ENCODE data around the gene HACD2.
"Not testable (repeated sequence)": the region's sequence is repeated elsewhere in the genome, so short reads cannot be mapped to it uniquely, and the experiment has no call there.

HACD2 gene

DNA sequence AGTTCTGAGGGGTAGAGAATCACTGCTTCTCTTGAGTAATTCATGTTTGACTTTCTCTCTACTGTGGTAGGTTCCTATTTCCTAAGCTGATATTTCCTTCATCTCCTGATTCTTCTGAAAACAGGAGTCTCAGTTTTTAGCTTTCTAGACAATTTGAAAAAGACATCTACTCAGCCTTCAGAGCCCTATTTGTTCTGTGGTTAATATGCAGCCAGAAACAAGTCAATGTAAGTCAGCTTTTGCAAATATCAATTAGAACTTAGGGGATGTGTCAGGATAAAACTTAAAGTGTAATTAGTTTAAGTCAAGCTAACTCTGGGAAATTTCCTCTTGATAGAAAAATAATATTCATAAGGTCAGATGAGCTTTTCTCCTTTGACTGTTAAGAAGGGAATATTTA is 21.7 kb upstream of the HACD2 start:
- Histone ChIP-seq H4K91ac (ENCODE audit: low read depth, low read length) (no peak overlapping the region), H2BK120ac (ENCODE audit: insufficient read depth, low read length, poor library complexity) (no peak overlapping the region), H2BK12ac (ENCODE audit: low read length) (no peak overlapping the region), H3K79me1 (ENCODE audit: low read length) (peaks cover 9% of the 10 kb centered on the region), H2AK5ac (ENCODE audit: low read length) (no peak overlapping the region), H3K9me3 (ENCODE audit: insufficient read depth, low read depth, low read length) (no peaks in the 10 kb centered on the region), H3K4me1 (ENCODE audit: control insufficient read depth in 1 of 2, insufficient read depth in 2 of 2, low read length in 2 of 2) (peaks cover 12 to 18% of the 10 kb centered on the region in 2 experiments), H3K27me3 (ENCODE audit: insufficient read depth, low read length) (no peaks in the 10 kb centered on the region), H3K36me3 (ENCODE audit: control insufficient read depth in 1 of 2, insufficient read depth in 2 of 2, low read length in 2 of 2) (peaks cover 0 to 3% of the 10 kb centered on the region in 2 experiments), H4K12ac (ENCODE audit: low read depth, low read length) (no peak overlapping the region), H2AFZ (ENCODE audit: insufficient read depth, low read length, poor library complexity) (no peak overlapping the region), H3K4ac (ENCODE audit: low read depth, low read length) (no peak overlapping the region), H4K8ac (ENCODE audit: low read depth, low read length) (no peak overlapping the region), H3K4me3 (ENCODE audit: low read depth, low read length) (no peak overlapping the region), H3K27ac (ENCODE audit: low read depth, low read length) (peak overlapping the region; percentile 72), H2BK5ac (ENCODE audit: low read depth, low read length, poor library complexity) (no peak overlapping the region), H3K18ac (ENCODE audit: low read length) (no peak overlapping the region), H3K4me2 (ENCODE audit: low read length) (no peak overlapping the region), H3K14ac (ENCODE audit: low read length) (no peak overlapping the region), H3K23ac (ENCODE audit: low read length) (no peak overlapping the region), H3K9ac (ENCODE audit: low read length) (no peak overlapping the region), H3K79me2 (ENCODE audit: control insufficient read depth, insufficient read depth, low read length, poor library complexity) (no peaks in the 10 kb centered on the region)
- DNase-seq = no peak

- H4K8ac ChIP-seq (ENCODE audit: low read depth, low read length) = peak overlapping the region; percentile 62
- peak overlapping the region; percentile 88 for H2BK120ac ChIP-seq (ENCODE audit: insufficient read depth, low read length, poor library complexity)
- H3K18ac ChIP-seq (ENCODE audit: low read length) = peak overlapping the region; percentile 39
- H3K36me3 ChIP-seq (ENCODE audit: control insufficient read depth in 1 of 2, insufficient read depth in 2 of 2, low read length in 2 of 2) = peaks cover 0 to 3% of the 10 kb centered on the region in 2 experiments
- peaks cover 9% of the 10 kb centered on the region for H3K79me1 ChIP-seq (ENCODE audit: low read length)
- H2AFZ ChIP-seq (ENCODE audit: insufficient read depth, low read length, poor library complexity) = no peak overlapping the region
- peak overlapping the region; percentile 88 for H4K91ac ChIP-seq (ENCODE audit: low read depth, low read length)
- H3K79me2 ChIP-seq (ENCODE audit: control insufficient read depth, insufficient read depth, low read length, poor library complexity) = no peaks in the 10 kb centered on the region
- no peak overlapping the region for H3K23ac ChIP-seq (ENCODE audit: low read length)
- H2BK12ac ChIP-seq (ENCODE audit: low read length) = peak overlapping the region; percentile 33
- no peak overlapping the region for H3K9ac ChIP-seq (ENCODE audit: low read length)
- peak; percentile 51 to 76 for DNase-seq
- no CpG with 5 or more reads among the region's 5 CpGs for WGBS (ENCODE audit: extremely low coverage, insufficient coverage, insufficient read length)
- no peak overlapping the region for H3K4me2 ChIP-seq (ENCODE audit: low read length)
- H3K27ac ChIP-seq (ENCODE audit: low read depth, low read length) = peak overlapping the region; percentile 96
- H3K9me3 ChIP-seq (ENCODE audit: insufficient read depth, low read depth, low read length) = no peaks in the 10 kb centered on the region
- peaks cover 12 to 18% of the 10 kb centered on the region in 2 experiments for H3K4me1 ChIP-seq (ENCODE audit: control insufficient read depth in 1 of 2, insufficient read depth in 2 of 2, low read length in 2 of 2)
- H4K12ac ChIP-seq (ENCODE audit: low read depth, low read length) = no peak overlapping the region
- H3K14ac ChIP-seq (ENCODE audit: low read length) = peak overlapping the region; percentile 71
- H3K4ac ChIP-seq (ENCODE audit: low read depth, low read length) = no peak overlapping the region
- no peak overlapping the region for H2AK5ac ChIP-seq (ENCODE audit: low read length)
- H3K4me3 ChIP-seq (ENCODE audit: low read depth, low read length) = no peak overlapping the region
- H2BK5ac ChIP-seq (ENCODE audit: low read depth, low read length, poor library complexity) = peak overlapping the region; percentile 87
- no peaks in the 10 kb centered on the region for H3K27me3 ChIP-seq (ENCODE audit: insufficient read depth, low read length)
Measured at GRCh38 chr3:123605789-123606234, 21.0 kb upstream of the HACD2 start.

DNA sequence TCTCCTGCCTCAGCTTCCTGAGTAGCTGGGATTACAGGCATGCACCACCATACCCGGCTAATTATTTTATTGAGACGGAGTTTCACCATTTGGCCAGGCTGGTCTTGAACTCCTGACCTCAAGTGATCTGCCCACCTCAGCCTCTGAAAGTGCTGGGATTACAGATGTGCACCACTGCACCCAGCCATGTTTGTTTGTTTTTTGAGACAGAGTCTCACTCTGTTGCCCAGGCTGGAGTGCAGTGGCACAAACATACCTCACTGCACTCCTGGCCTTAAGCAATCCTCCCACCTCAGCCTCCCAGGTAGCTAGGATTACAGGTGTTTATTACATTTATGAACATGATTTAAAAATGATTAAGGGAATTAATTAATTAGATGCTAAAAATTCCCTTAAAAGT is 18.3 kb upstream of the HACD2 start:
- H3K79me2 ChIP-seq (ENCODE audit: control insufficient read depth, insufficient read depth, low read length, poor library complexity); H3K27me3 ChIP-seq (ENCODE audit: insufficient read depth, low read length); H3K4ac ChIP-seq (ENCODE audit: low read depth, low read length); H3K36me3 ChIP-seq (ENCODE audit: control insufficient read depth in 1 of 2, insufficient read depth in 2 of 2, low read length in 2 of 2); H4K12ac ChIP-seq (ENCODE audit: low read depth, low read length); H2BK120ac ChIP-seq (ENCODE audit: insufficient read depth, low read length, poor library complexity); H3K9ac ChIP-seq (ENCODE audit: low read length); H2AFZ ChIP-seq (ENCODE audit: insufficient read depth, low read length, poor library complexity); H4K91ac ChIP-seq (ENCODE audit: low read depth, low read length); H2AK5ac ChIP-seq (ENCODE audit: low read length); H2BK5ac ChIP-seq (ENCODE audit: low read depth, low read length, poor library complexity); H3K4me3 ChIP-seq (ENCODE audit: low read depth, low read length); H3K14ac ChIP-seq (ENCODE audit: low read length); H3K9me3 ChIP-seq (ENCODE audit: insufficient read depth, low read depth, low read length); H3K18ac ChIP-seq (ENCODE audit: low read length); H3K27ac ChIP-seq (ENCODE audit: low read depth, low read length); H3K4me2 ChIP-seq (ENCODE audit: low read length); H4K8ac ChIP-seq (ENCODE audit: low read depth, low read length); DNase-seq; H3K79me1 ChIP-seq (ENCODE audit: low read length); H3K23ac ChIP-seq (ENCODE audit: low read length); H2BK12ac ChIP-seq (ENCODE audit: low read length): not testable (repeated sequence)
- no CpG with 5 or more reads among the region's 2 CpGs for WGBS (ENCODE audit: extremely low coverage, insufficient coverage, insufficient read length)
- peaks cover 9 to 13% of the 10 kb centered on the region in 2 experiments for H3K4me1 ChIP-seq (ENCODE audit: control insufficient read depth in 1 of 2, insufficient read depth in 2 of 2, low read length in 2 of 2)

DNA sequence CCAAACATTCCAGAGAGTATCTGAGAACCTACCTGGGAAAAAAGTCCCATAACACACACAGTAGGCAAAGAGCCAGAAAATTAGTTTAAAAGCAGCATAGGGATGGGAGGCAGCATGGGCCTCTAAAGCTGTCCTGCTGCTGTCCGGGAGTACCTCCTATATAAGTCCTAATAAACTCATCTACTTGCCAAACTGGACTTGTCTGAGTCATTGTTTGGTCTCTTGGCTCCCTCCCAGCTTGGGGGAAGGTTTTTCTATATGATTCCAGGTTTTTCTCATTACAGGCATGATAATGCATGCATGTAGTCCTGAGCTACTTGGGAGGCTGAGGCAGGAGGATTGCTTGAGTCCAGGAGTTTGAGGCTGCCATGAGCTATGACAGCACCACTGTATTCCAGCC is 17.5 kb upstream of the HACD2 start:
- H4K12ac ChIP-seq (ENCODE audit: low read depth, low read length) = no peak overlapping the region
- no peak overlapping the region for H2AK5ac ChIP-seq (ENCODE audit: low read length)
- no peak overlapping the region for H2BK120ac ChIP-seq (ENCODE audit: insufficient read depth, low read length, poor library complexity)
- no peak overlapping the region for H2BK5ac ChIP-seq (ENCODE audit: low read depth, low read length, poor library complexity)
- H4K8ac ChIP-seq (ENCODE audit: low read depth, low read length) = no peak overlapping the region
- no peak overlapping the region for H3K9ac ChIP-seq (ENCODE audit: low read length)
- H4K91ac ChIP-seq (ENCODE audit: low read depth, low read length) = no peak overlapping the region
- H3K79me2 ChIP-seq (ENCODE audit: control insufficient read depth, insufficient read depth, low read length, poor library complexity) = no peaks in the 10 kb centered on the region
- no peak overlapping the region for H3K18ac ChIP-seq (ENCODE audit: low read length)
- no peak overlapping the region for H3K4ac ChIP-seq (ENCODE audit: low read depth, low read length)
- H3K27ac ChIP-seq (ENCODE audit: low read depth, low read length) = no peak overlapping the region
- H3K23ac ChIP-seq (ENCODE audit: low read length) = no peak overlapping the region
- DNase-seq = peak; percentile 11 to 57
- H3K4me1 ChIP-seq (ENCODE audit: control insufficient read depth in 1 of 2, insufficient read depth in 2 of 2, low read length in 2 of 2) = peaks cover 9 to 13% of the 10 kb centered on the region in 2 experiments
- no peaks in the 10 kb centered on the region for H3K9me3 ChIP-seq (ENCODE audit: insufficient read depth, low read depth, low read length)
- H2BK12ac ChIP-seq (ENCODE audit: low read length) = no peak overlapping the region
- H2AFZ ChIP-seq (ENCODE audit: insufficient read depth, low read length, poor library complexity) = no peak overlapping the region
- no CpG with 5 or more reads among the region's 1 CpG for WGBS (ENCODE audit: extremely low coverage, insufficient coverage, insufficient read length)
- H3K27me3 ChIP-seq (ENCODE audit: insufficient read depth, low read length) = no peaks in the 10 kb centered on the region
- no peak overlapping the region for H3K4me2 ChIP-seq (ENCODE audit: low read length)
- peaks cover 9% of the 10 kb centered on the region for H3K79me1 ChIP-seq (ENCODE audit: low read length)
- H3K36me3 ChIP-seq (ENCODE audit: control insufficient read depth in 1 of 2, insufficient read depth in 2 of 2, low read length in 2 of 2) = peaks cover 0 to 3% of the 10 kb centered on the region in 2 experiments
- H3K14ac ChIP-seq (ENCODE audit: low read length) = no peak overlapping the region
- no peak overlapping the region for H3K4me3 ChIP-seq (ENCODE audit: low read depth, low read length)

All from trophoblast cell (in vitro differentiated cells and primary cell).